Osteoblast (primary cell): Measurements from ENCODE around the gene RSL24D1. TPM values are rescaled to one million over a fixed set of nuclear protein-coding genes. Genes with fewer than 3 reads are reported as not detected.

Experiments
- DNase-seq: peaks from one replicate; pipeline ENCODE4 v3.0.0; 2011; ENCODE audit warnings: low spot score, mixed read lengths; ENCODE audit not compliant: insufficient read length; ENCODE audit errors: missing footprints
- H2AFZ ChIP-seq: 2 replicates; pipeline ENCODE4 v1.6.0; 2011; ENCODE audit warnings: mild to moderate bottlenecking, low read length
- H3K27ac ChIP-seq: 2 replicates; pipeline ENCODE4 v1.5.1; 2011; ENCODE audit warnings: mild to moderate bottlenecking, low read depth, low read length, moderate library complexity
- H3K27me3 ChIP-seq: 2 replicates; pipeline ENCODE4 v1.6.0; 2012; ENCODE audit warnings: mild to moderate bottlenecking, control low read depth, inconsistent platforms, low read length, moderate library complexity; ENCODE audit not compliant: insufficient read depth
- H3K36me3 ChIP-seq: 2 replicates; pipeline ENCODE4 v1.5.1; 2011; ENCODE audit warnings: mild to moderate bottlenecking, low read length, control low read depth, moderate library complexity; ENCODE audit not compliant: insufficient read depth
- H3K4me1 ChIP-seq: 2 replicates; pipeline ENCODE4 v1.5.1; 2011; ENCODE audit warnings: mild to moderate bottlenecking, low read length, control low read depth, moderate library complexity; ENCODE audit not compliant: insufficient read depth
- H3K4me2 ChIP-seq: 2 replicates; pipeline ENCODE4 v1.6.0; 2011; ENCODE audit warnings: mild to moderate bottlenecking, low read length; ENCODE audit not compliant: insufficient read depth
- H3K4me3 ChIP-seq: fragments of 200-600 bp; sonication (generic); 3 replicates; pipeline ENCODE4 v1.5.1; 2012; ENCODE audit warnings: mild to moderate bottlenecking, low read length, inconsistent platforms; ENCODE audit not compliant: insufficient read depth
- H3K79me2 ChIP-seq: 2 replicates; pipeline ENCODE4 v1.6.0; 2012; ENCODE audit warnings: mild to moderate bottlenecking, low read length, control low read depth, inconsistent platforms; ENCODE audit not compliant: insufficient read depth
- H3K9me3 ChIP-seq: 2 replicates; pipeline ENCODE4 v1.5.1; 2011; ENCODE audit warnings: low read depth, low read length, control low read depth
- H4K20me1 ChIP-seq: 2 replicates; pipeline ENCODE4 v1.6.0; 2012; ENCODE audit warnings: mild to moderate bottlenecking, low read length, control low read depth; ENCODE audit not compliant: insufficient read depth
- total RNA-seq: library from RNA; depleted of rRNA; stranded (reverse); fragments of >200 nt; gene quantifications from 2 replicates; pipeline ENCODE4 v1.2.3, GENCODE V29; 2012
- TF ChIP-seq, protein P1 (sequence below): IDR thresholded peaks from 2 replicates; pipeline ENCODE4 v1.5.1; 2011; ENCODE audit warnings: mild to moderate bottlenecking, low read depth, low read length, moderate library complexity; ENCODE audit errors: extremely low read depth

The RSL24D1 gene
- total RNA-seq, 1 donor = 118 TPM

DNA sequence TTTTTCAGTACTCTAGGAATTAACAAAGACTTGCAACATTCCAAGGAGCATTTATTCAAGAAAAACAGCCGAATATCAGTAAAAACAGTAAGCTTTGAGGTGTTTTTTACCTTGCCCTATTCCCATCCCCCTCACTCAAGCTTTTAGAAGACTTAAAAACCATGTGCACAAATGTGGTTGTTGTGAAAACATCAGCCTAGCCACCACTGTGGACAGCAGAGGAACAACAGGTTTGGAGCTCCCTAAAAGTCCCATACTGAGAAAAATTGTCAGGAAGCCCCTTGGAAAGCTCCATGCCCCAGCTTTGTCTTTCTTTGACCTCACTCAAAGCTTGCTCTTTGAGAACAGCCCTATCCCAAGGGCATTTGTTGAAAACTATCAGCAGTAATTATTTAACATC is 34.7 kb upstream of the RSL24D1 start:
- no peak overlapping the region for H3K4me3 ChIP-seq
- no peaks in the 10 kb centered on the region for H4K20me1 ChIP-seq
- no peaks in the 10 kb centered on the region for H3K9me3 ChIP-seq
- H3K36me3 ChIP-seq = no peaks in the 10 kb centered on the region
- H3K79me2 ChIP-seq = no peaks in the 10 kb centered on the region
- H3K4me1 ChIP-seq = no peaks in the 10 kb centered on the region
- no peaks in the 10 kb centered on the region for H3K27me3 ChIP-seq
- TF ChIP-seq, protein P1, sequence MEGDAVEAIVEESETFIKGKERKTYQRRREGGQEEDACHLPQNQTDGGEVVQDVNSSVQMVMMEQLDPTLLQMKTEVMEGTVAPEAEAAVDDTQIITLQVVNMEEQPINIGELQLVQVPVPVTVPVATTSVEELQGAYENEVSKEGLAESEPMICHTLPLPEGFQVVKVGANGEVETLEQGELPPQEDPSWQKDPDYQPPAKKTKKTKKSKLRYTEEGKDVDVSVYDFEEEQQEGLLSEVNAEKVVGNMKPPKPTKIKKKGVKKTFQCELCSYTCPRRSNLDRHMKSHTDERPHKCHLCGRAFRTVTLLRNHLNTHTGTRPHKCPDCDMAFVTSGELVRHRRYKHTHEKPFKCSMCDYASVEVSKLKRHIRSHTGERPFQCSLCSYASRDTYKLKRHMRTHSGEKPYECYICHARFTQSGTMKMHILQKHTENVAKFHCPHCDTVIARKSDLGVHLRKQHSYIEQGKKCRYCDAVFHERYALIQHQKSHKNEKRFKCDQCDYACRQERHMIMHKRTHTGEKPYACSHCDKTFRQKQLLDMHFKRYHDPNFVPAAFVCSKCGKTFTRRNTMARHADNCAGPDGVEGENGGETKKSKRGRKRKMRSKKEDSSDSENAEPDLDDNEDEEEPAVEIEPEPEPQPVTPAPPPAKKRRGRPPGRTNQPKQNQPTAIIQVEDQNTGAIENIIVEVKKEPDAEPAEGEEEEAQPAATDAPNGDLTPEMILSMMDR = no peak
- no peak overlapping the region for H3K4me2 ChIP-seq
- H2AFZ ChIP-seq = no peak overlapping the region
- DNase-seq = no peak
- no peak overlapping the region for H3K27ac ChIP-seq

DNA sequence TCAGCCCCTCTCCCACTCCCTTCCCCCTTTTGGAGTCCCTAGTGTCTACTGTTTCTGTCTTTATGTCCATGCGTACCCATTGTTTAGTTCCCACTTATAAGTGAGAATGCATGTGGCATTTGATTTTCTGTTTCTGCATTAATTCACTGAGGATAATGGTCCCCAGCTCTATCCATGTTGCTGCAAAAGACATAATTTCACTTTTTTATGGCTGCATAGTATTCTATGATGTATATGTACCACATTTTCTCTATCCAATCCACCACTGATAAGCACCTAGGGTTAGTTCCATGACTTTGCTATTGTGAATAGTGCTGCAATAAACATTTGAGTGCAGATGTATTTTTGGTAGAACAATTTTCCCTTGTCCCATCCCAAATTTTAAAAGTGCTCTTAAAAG is 34.2 kb upstream of the RSL24D1 start:
- Histone ChIP-seq H4K20me1 (no peaks in the 10 kb centered on the region), H3K27ac (no peak overlapping the region), H2AFZ (no peak overlapping the region), H3K4me2 (no peak overlapping the region), H3K4me1 (no peaks in the 10 kb centered on the region), H3K4me3 (no peak overlapping the region), H3K36me3 (no peaks in the 10 kb centered on the region), H3K27me3 (no peaks in the 10 kb centered on the region), H3K79me2 (no peaks in the 10 kb centered on the region), H3K9me3 (no peaks in the 10 kb centered on the region)
- TF ChIP-seq, protein P1 = no peak
- no peak for DNase-seq

DNA sequence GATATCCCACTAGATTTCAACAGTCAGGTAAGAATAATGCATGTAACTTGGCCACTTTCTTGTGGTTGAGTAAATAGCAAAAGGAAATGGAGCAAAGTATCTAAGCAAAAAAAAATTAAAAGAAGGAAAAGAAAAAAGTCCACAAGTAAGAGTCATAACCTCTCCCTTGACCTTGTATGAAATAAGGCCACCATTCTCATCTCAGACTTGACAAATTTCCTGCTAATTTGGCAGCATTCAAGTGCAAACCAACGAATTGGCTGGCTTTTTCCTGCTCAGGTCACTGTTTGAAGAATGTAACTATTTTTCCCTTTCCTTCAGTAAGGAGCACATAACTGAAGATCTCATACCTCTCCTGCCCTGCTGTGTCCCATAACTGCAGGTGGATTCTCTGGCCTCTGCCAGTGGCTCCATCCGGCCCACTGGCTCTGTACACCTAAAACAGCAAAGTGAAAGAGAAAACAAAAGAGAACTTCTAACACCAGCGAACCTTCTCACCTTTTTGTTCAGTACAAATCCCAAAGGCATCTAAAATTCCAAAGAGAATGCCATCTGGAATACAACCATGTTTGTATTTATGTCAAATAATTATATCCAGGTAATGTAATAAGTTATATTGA is 33.4 kb upstream of the RSL24D1 start:
- Histone ChIP-seq H3K4me1 (no peaks in the 10 kb centered on the region), H3K27me3 (no peaks in the 10 kb centered on the region), H4K20me1 (no peaks in the 10 kb centered on the region), H3K36me3 (no peaks in the 10 kb centered on the region), H3K4me2 (no peak overlapping the region), H3K9me3 (no peaks in the 10 kb centered on the region), H3K4me3 (no peak overlapping the region), H2AFZ (no peak overlapping the region), H3K27ac (no peak overlapping the region), H3K79me2 (no peaks in the 10 kb centered on the region)
- DNase-seq = no peak
- TF ChIP-seq, protein P1 = no peak

DNA sequence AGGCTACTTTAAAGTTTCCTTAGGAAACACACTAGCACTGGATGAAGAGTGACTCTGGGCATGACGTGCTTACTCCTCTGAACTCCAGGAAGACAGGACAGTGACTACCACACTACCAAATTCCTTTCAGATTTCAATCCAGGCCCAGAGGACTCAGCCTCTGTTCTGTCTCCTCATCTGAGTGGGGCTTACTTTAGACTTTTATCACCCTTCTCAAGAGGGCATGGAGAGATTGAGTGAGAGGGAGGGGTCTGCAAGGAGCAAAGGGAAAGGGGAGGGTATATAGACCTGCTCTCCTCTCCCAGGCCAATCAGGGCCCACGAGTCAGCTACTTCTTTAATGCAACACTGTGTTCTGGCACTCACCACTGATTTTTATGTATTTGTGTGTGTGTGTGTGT is 29.4 kb upstream of the RSL24D1 start:
- no peaks in the 10 kb centered on the region for H3K79me2 ChIP-seq
- TF ChIP-seq, protein P1 = no peak
- H3K27ac ChIP-seq = no peak overlapping the region
- no peak for DNase-seq
- no peaks in the 10 kb centered on the region for H3K27me3 ChIP-seq
- H3K4me1 ChIP-seq = peaks cover 8% of the 10 kb centered on the region
- H2AFZ ChIP-seq = no peak overlapping the region
- H3K36me3 ChIP-seq = no peaks in the 10 kb centered on the region
- no peak overlapping the region for H3K4me2 ChIP-seq
- H4K20me1 ChIP-seq = no peaks in the 10 kb centered on the region
- H3K9me3 ChIP-seq = no peaks in the 10 kb centered on the region
- H3K4me3 ChIP-seq = no peak overlapping the region
